Limb (tissue), 2 donors: ENCODE measurements around the gene SHROOM1.

Experiments used
- DNase-seq, 2 donors: peaks; one replicate each; pipeline ENCODE4 v3.0.0-alpha.2; 2016; ENCODE audit errors: extremely low spot score in 2 of 2

Gene SHROOM1

DNA sequence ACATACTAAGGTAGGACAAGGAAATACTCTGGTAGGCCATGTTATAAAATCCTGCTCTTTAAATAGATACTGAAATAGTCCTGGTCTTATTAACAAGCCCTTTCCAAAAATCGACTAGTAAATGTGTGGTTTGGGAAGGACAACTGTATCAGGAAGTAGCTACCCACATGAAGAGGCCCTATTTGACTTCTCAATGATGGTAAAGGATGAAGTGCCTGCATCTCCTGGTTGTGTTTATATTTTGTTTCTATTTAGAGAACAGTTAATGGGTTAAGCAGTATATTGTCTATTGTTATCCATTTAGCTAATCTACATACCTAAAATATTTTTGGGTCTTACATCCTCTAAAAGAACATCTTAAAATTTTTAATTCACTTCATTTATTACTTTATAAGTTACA is 23.3 kb upstream of the SHROOM1 start:
- no peak for DNase-seq

DNA sequence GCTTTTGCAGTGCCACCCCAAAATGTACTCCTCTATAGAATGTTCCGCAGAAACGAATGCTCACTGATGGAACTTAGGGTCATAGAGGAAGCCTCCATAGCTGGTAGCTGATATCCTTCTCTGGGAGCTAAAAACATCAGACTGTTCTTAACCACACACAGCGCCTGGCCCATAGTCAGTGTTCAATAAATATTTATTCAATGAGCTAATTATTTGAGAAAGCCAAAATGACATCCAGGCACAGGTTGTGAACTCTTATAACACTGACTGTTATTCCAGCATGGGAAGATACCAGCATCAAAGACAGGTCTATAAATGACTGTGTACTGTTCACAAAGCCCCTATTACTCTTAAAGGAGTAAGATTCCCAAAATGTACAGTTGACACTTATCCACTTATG is 22.9 kb upstream of the SHROOM1 start:
- DNase-seq: no peak

DNA sequence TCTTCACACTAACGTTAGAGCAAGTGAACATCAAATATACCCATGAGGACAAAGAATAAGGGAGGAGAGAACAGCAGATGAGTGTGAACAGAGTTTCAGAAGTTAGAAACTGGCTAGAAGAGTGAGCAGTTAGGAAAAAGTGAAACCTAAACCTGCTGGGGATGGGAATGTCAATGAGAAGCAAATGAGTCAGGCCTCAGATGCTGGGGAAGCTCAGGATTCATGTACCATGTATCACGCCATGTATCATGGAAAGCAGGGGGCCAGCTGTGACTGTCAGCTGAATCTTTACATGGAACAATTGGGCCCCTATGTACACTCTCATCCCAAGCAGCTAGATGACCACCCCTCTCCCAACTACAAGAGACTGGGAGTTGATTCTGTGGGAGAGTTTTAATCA is 19.6 kb upstream of the SHROOM1 start:
- no peak for DNase-seq

DNA sequence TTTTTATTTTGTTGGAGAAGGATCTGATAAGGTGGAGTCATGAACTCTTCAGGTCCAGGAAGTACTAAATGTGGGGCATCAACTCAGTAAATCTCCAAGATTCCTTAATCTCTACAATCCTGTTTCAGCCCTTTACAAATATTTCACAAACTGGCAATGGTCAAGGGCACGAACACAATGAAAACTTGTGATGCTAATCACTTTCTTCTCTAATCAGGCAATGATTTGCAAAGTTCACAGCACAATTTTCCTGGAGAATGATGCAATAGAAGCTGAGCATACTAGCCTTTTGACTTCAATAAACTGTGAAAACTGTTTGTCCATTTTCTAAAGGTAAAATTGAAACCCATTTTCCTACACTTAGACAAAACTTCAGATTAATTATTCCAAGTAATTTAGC is 18.9 kb upstream of the SHROOM1 start:
- no peak for DNase-seq

- no peak for DNase-seq
Measured at GRCh38 chr5:132848270-132848669, 17.8 kb upstream of the SHROOM1 start.

DNA sequence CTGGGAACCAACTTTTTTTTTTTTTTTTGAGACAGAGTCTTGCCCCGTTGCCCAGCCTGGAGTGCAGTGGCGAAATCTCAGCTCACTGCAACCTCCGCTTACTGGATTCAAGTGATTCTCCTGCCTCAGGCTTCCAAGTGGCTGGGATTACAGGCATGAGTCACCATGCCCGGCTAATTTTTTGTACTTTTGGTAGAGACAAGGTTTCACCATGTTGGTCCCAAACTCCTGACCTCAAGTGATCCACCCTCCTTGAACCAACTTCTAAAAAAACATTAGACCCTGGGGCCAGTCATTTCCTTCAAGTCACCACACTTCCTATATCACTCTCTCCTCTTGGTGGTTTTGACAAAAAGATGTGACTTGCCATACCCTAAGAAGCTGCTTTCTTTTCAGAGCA is 10.9 kb upstream of the SHROOM1 start:
- no peak for DNase-seq

- DNase-seq: no peak
Measured at GRCh38 chr5:132840896-132841295, 10.4 kb upstream of the SHROOM1 start.

DNA sequence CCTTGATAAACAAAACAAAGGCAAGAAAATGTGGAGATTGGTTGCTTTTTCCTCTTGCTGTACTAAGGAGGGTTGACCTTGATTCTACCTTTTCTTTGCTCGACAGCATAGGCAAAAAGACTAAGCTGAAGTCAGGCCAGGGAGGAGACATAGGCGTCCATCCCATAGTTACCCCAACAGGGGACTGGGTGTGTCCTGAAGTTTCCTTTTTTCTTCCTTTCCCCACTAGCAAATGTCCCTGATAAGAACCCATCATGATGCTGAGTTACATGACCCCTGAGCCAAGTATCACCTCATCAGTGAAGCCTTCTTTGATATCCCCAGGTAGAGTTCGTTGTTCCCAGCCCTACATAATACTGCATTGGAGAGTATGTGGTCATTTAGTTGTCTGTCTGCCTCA is 9.9 kb upstream of the SHROOM1 start:
- no peak for DNase-seq

GRCh38 chr5:132839426-132840301 is 9.2 kb upstream of the SHROOM1 start:
- no peak for DNase-seq

- DNase-seq: no peak
Measured at GRCh38 chr5:132838516-132839282, 8.3 kb upstream of the SHROOM1 start.

DNA sequence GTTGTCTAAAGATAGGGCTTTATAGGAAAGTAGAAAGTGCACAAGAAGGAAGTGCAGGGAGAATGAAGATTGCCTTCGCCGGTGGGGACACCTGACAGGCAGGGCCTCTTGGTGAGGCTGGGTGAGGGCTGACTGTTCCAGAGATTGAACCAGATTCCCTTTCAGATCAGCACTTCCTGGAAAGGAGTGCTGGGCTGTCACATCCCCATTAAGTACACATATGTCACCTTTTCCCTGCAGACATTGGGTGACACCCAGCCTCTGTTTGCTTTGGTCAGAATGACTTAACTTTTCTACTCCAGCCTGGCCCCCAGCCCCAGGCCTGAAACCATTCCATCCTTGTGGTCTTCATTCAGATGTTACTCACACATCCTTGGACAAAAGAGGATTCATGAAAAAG is 7.4 kb upstream of the SHROOM1 start:
- no peak for DNase-seq

DNA sequence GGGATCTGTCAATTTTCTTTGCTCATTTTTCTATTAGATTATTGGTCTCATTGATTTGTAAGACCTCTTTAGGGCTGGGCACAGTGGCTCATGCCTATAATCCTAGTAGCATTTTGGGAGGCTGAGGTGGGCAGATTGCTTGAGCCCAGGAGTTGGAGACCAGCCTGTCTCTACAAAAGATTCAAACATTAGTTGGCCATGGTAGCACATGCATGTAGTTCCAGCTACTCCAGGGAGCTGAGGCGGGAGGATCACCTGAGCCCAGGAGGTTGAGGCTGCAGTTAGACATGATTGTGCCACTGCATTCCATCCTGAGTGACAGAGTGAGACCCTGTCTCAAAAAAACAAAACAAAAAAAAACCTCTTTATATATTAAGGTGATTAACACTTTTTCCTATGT is 6.4 kb upstream of the SHROOM1 start:
- DNase-seq: no peak

DNA sequence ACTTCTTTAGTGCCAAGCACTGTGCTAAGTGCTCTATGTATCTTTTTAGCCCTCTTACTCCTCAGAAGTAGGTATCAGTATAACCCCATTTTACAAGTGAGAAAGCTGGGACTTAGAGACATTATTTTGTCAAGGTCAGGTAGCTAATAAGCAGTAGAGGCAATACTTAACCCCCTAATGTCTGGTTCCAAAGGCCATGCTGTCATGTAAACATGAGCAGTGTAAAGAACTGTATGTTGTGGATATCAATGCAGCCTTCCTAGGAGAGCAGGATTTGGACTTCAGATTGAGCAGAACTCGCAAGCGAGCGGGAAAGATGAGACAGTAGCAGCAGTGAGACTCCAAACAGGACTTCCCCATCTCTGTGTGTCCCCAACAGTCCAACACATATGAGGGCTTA is 3.6 kb upstream of the SHROOM1 start:
- DNase-seq: no peak

GRCh38 chr5:132832612-132833011 is 2.2 kb upstream of the SHROOM1 start:
- no peak for DNase-seq

GRCh38 chr5:132831095-132831860 is 831 bp upstream of the SHROOM1 start:
- no peak for DNase-seq

GRCh38 chr5:132829742-132830435 is 558 bp downstream of the SHROOM1 start:
- peak; percentile 65 to 87 for DNase-seq

GRCh38 chr5:132828846-132829494 is 1.5 kb downstream of the SHROOM1 start:
- no peak for DNase-seq

DNA sequence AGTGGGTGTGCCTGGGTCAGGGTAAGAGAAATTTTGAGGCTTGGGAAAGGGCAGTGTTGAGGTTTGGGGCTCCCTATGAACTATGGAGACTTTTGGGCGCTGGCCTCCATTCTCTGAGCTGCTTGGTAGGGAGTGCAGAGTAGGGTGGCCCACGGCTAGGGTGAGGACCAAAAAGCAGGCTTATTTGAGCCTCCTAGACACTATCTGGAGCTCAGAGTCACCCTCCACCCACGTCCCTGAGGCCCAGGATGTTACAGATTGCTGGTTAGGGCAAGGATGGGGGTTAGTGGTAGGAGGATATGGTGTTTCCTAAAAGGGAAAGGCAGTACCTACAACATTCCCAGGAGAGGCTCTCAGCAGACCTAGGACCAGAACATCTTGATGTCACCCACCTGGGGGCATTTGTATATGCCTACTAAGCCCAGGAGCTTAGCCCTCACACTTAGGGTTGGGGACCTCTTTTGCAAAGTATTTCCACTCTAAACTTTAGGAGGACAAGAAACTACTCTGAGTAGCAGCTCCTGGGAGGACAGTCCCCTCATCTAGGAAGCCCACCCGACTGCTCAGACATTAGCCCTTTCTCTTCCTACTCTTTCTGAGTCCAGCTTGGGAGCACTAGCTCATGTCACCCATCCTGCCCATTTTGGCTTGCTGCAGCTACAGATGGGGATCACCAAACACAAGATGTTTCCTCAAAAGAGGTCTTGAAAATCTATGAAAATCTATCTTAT is 2.3 kb downstream of the SHROOM1 start:
- no peak for DNase-seq

GRCh38 chr5:132826424-132827082 is 3.9 kb downstream of the SHROOM1 start:
- no peak for DNase-seq
